OCI-LY1 (cell line): ENCODE results near the gene AURKAIP1.
A peak's percentile ranks its signal among the peaks of the same experiment; 100 is the strongest.

Experiments used
- H2AFZ ChIP-seq: fragments of 200-600 bp; sonication (generic), shearing (Covaris generic); 2 replicates; pipeline ENCODE4 v1.6.0; 2014; ENCODE audit warnings: antibody characterized with exemption, mild to moderate bottlenecking, low read length
- H3F3A ChIP-seq: fragments of 200-600 bp; sonication (generic), shearing (Covaris generic); 2 replicates; pipeline ENCODE4 v1.6.0; 2014; ENCODE audit warnings: mild to moderate bottlenecking, antibody characterized with exemption, low read length, moderate library complexity; ENCODE audit not compliant: insufficient read depth
- H3K27ac ChIP-seq: fragments of 200-600 bp; sonication (generic); 2 replicates; pipeline ENCODE4 v1.5.1; 2014; ENCODE audit warnings: low read length, mixed run types, mild to moderate bottlenecking, low read depth; ENCODE audit not compliant: poor library complexity, severe bottlenecking
- H3K27me3 ChIP-seq: fragments of 200-600 bp; sonication (generic); 2 replicates; pipeline ENCODE4 v1.6.0; 2014; ENCODE audit warnings: antibody characterized with exemption, mild to moderate bottlenecking, low read length, moderate library complexity; ENCODE audit not compliant: insufficient read depth
- H3K36me3 ChIP-seq: fragments of 200-600 bp; sonication (generic); 2 replicates; pipeline ENCODE4 v1.6.1; 2014; ENCODE audit warnings: mild to moderate bottlenecking, antibody characterized with exemption, low read length, moderate library complexity, mixed read lengths; ENCODE audit not compliant: insufficient read depth
- H3K4me1 ChIP-seq: fragments of 200-600 bp; sonication (generic); 2 replicates; pipeline ENCODE4 v1.5.1; 2014; ENCODE audit warnings: mild to moderate bottlenecking, low read length, moderate library complexity; ENCODE audit not compliant: insufficient read depth, severe bottlenecking
- H3K4me2 ChIP-seq: fragments of 200-600 bp; sonication (generic), shearing (Covaris generic); 2 replicates; pipeline ENCODE4 v1.6.1; 2014; ENCODE audit warnings: low read length
- H3K4me3 ChIP-seq: fragments of 200-600 bp; sonication (generic); 2 replicates; pipeline ENCODE4 v1.5.1; 2014; ENCODE audit warnings: low read length, low read depth, mild to moderate bottlenecking, mixed read lengths; ENCODE audit not compliant: poor library complexity, severe bottlenecking
- H3K79me2 ChIP-seq: fragments of 200-600 bp; shearing (Covaris generic); 2 replicates; pipeline ENCODE4 v1.6.1; 2016; ENCODE audit warnings: mixed run types, low read length, mixed read lengths; ENCODE audit not compliant: insufficient read depth
- H3K9ac ChIP-seq: fragments of 200-600 bp; sonication (generic), shearing (Covaris generic); 2 replicates; pipeline ENCODE4 v1.6.1; 2014; ENCODE audit warnings: mild to moderate bottlenecking, low read length, mixed read lengths
- H3K9me2 ChIP-seq: fragments of 200-600 bp; sonication (generic), shearing (Covaris generic); 2 replicates; pipeline ENCODE4 v1.6.1; 2014; ENCODE audit warnings: low read depth, mild to moderate bottlenecking, low read length, mixed read lengths
- H3K9me3 ChIP-seq: fragments of 200-600 bp; shearing (Covaris generic); 2 replicates; pipeline ENCODE4 v1.6.1; 2014; ENCODE audit warnings: low read length, mixed read lengths
- H4K20me1 ChIP-seq: fragments of 200-600 bp; sonication (generic), shearing (Covaris generic); 2 replicates; pipeline ENCODE4 v1.6.0; 2016; ENCODE audit warnings: mild to moderate bottlenecking, low read length; ENCODE audit not compliant: insufficient read depth
- CTCF ChIP-seq: fragments of 200-600 bp; sonication (generic), shearing (Covaris generic); IDR thresholded peaks from 2 replicates; pipeline ENCODE4 v1.5.1; 2017; ENCODE audit warnings: mild to moderate bottlenecking, antibody characterized with exemption, low read length, moderate library complexity, mixed read lengths
- EZH2 ChIP-seq: fragments of 200-600 bp; sonication (generic), shearing (Covaris generic); IDR thresholded peaks from 2 replicates; pipeline ENCODE4 v1.8.0; 2017; ENCODE audit warnings: borderline replicate concordance, mixed run types, mild to moderate bottlenecking, antibody characterized with exemption, low read length, moderate library complexity, mixed read lengths

The AURKAIP1 gene

GRCh38 chr1:1352786-1353388 lies 22.1 kb downstream of the AURKAIP1 start:
- Histone ChIP-seq H3F3A (no peaks in the 10 kb centered on the region; the same call in 1 of the 2 replicates), H4K20me1 (no peaks in the 10 kb centered on the region), H3K9me3 (no peaks in the 10 kb centered on the region), H3K9me2 (no peaks in the 10 kb centered on the region), H3K4me2 (no peak overlapping the region), H3K27ac (no peak overlapping the region), H3K4me3 (no peak overlapping the region), H3K79me2 (no peaks in the 10 kb centered on the region), H3K27me3 (peaks cover 6% of the 10 kb centered on the region; the same call in 1 of the 2 replicates), H3K9ac (no peak overlapping the region), H3K4me1 (peaks cover 7% of the 10 kb centered on the region), H2AFZ (no peak overlapping the region), H3K36me3 (no peaks in the 10 kb centered on the region)
- TF ChIP-seq EZH2, result no peak
- no peak for TF ChIP-seq CTCF

- Histone ChIP-seq H2AFZ (no peak overlapping the region), H3K4me2 (no peak overlapping the region), H3K36me3 (no peaks in the 10 kb centered on the region)
Measured at GRCh38 chr1:1351511-1352427, 23.2 kb downstream of the AURKAIP1 start.

GRCh38 chr1:1349256-1350012 lies 25.6 kb downstream of the AURKAIP1 start, which contains the start of gene DVL1:
Gene DVL1, minus strand, starts transcription at chr1:1349418. Its CDS starts 353 bp downstream, at chr1:1349065.
- H3K4me2 ChIP-seq, result peak within 1 kb of the TSS; percentile 82
- H3K4me3 ChIP-seq, result peak within 1 kb of the TSS; percentile 68
- no peaks in the 10 kb centered on the region for H3K79me2 ChIP-seq
- H3K9ac ChIP-seq, result peak within 1 kb of the TSS; percentile 82
- H3K9me2 ChIP-seq, result no peaks in the 10 kb centered on the region
- H3K36me3 ChIP-seq, result no peaks in the 10 kb centered on the region
- no peaks in the 10 kb centered on the region; the same call in 1 of the 2 replicates for H3F3A ChIP-seq
- H3K4me1 ChIP-seq, result peaks cover 14% of the 10 kb centered on the region
- no peak within 1 kb of the TSS for H2AFZ ChIP-seq
- TF ChIP-seq CTCF, result peak; percentile 51
- TF ChIP-seq EZH2, result no peak
- no peaks in the 10 kb centered on the region for H3K9me3 ChIP-seq
- peaks cover 2% of the 10 kb centered on the region; the same call in 1 of the 2 replicates for H4K20me1 ChIP-seq
- peaks cover 6% of the 10 kb centered on the region; the same call in 1 of the 2 replicates for H3K27me3 ChIP-seq
- no peak within 1 kb of the TSS for H3K27ac ChIP-seq

More at GRCh38 chr1:1351511-1352427, 23.2 kb downstream of the AURKAIP1 start:
- Histone ChIP-seq H3K27me3 (peaks cover 6% of the 10 kb centered on the region; the same call in 1 of the 2 replicates), H3K9ac (no peak overlapping the region), H3K9me2 (no peaks in the 10 kb centered on the region), H3K27ac (no peak overlapping the region), H3K9me3 (no peaks in the 10 kb centered on the region), H4K20me1 (peaks cover under 1% of the 10 kb centered on the region; the same call in 1 of the 2 replicates), H3K79me2 (no peaks in the 10 kb centered on the region), H3F3A (no peaks in the 10 kb centered on the region; the same call in 1 of the 2 replicates), H3K4me3 (no peak overlapping the region), H3K4me1 (peaks cover 14% of the 10 kb centered on the region)
- no peak for TF ChIP-seq EZH2
